ENCODE measurements around the gene OTX2.

The OTX2 gene

DNA sequence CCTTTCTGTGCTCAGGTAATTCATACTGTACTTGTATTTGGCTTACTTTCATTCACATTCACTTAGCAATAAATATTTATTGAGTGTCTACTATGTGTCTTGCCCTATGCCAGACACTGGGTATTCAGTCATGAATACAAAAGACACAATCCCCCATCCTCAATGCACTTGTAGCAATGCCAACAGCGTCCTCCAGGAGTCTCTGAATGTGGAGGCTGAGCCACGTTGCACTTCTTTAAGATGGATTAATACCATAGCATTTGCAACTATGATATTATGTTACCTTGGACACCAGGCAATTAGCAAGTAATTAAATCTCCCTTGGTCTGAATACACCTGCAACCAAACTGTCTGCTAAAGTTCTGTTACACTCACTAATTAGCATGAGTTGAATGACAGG lies 58.8 kb downstream of the OTX2 start:
- Histone ChIP-seq H3K27me3 (ENCODE audit: control insufficient read depth, insufficient read depth, low read length) (no peaks in the 10 kb centered on the region), H3K27ac (ENCODE audit: low read depth, low read length) (no peak overlapping the region), H3K36me3 (ENCODE audit: control insufficient read depth, insufficient read depth, low read length) (no peaks in the 10 kb centered on the region), H3K4me1 (ENCODE audit: control insufficient read depth, insufficient read depth, low read length) (peaks cover 13% of the 10 kb centered on the region), H3K9ac (ENCODE audit: low read depth, low read length) (no peak overlapping the region), H3K9me3 (ENCODE audit: control insufficient read depth, insufficient read depth, low read length) (no peaks in the 10 kb centered on the region), H3K4me3 (ENCODE audit: low read depth, low read length) (no peak overlapping the region)

All from HUES48 (cell line).